ENCODE measurements around the gene LCLAT1.

Gene LCLAT1

DNA sequence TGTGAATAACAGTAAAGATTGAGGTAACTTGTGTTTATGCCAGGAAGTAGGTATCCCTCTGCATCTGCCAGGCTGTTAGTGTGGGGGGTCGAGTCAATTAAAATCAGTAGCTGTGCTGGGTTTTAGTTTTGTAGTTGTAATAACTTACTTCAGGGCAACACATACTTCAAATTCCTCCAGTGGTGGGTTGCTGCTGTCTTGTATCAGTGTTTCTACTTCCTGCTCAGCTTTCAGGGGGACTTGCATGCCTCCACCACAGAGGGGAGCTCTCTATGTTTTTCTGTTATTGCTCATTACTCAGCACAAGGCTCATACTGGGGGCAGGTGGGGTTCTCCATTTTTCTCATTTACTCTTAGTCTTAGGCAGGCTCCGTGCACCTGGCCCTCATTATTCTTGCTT lies 223.4 kb downstream of the LCLAT1 start:
- DNase-seq (ENCODE audit: low read depth in 2 of 2) = no peak

DNA sequence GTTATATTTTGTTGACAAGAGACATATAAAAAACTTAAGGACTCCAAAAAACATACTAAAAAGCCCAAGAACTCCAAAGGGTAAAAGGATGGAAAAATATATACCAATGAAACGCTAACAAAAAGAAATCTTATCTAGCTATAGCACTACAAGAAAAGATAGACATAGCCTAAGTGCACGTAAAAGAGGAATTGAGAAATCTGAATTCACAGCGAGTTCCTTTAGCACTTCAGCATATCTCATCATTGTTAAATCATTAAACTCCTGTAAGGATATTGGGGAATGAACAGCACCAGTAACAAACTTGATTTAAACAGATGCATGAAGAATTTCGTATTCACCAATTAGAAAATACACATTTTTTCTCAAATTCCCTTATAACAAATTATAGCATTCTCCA lies 226.1 kb downstream of the LCLAT1 start:
- no peak for DNase-seq (ENCODE audit: low read depth in 2 of 2)

DNA sequence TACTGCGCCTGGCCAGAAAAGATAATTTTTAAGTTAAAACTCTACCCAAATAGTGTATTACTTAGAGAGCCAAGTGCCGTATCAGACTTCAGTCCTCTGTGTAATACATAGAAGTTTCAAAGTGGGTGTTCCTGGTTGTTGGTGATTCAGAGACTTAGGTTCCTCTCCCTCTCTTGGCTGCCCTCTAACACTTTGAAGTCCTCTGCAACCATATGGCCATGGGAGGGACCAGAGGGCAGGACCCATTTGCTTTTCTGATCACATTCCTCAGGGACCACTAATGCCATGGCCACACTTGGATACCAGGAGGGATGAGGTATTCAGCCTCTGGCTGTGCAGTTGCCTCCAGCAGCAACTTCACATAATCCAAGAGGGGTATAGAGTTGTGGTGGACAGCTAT lies 228.7 kb downstream of the LCLAT1 start:
- DNase-seq (ENCODE audit: low read depth in 2 of 2) = no peak

DNA sequence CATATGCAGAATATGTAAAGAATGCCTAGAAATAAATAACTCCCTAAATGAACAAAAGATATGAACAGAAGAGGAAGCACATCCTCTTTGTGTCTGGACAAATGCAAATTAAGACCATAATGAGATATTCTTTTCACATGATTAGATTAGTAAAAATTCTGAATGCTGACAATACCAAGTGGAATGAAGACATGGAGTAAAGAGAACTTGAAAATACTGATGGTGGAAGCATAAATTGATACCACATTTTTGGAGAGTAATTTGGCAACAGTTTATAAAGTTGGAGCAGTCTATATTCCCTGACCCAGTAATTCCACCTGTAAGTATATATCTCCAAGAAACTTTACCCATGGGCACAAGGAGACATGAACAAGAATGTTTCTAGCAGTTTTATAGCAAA lies 230.2 kb downstream of the LCLAT1 start:
- no peak for DNase-seq (ENCODE audit: low read depth in 2 of 2)

DNA sequence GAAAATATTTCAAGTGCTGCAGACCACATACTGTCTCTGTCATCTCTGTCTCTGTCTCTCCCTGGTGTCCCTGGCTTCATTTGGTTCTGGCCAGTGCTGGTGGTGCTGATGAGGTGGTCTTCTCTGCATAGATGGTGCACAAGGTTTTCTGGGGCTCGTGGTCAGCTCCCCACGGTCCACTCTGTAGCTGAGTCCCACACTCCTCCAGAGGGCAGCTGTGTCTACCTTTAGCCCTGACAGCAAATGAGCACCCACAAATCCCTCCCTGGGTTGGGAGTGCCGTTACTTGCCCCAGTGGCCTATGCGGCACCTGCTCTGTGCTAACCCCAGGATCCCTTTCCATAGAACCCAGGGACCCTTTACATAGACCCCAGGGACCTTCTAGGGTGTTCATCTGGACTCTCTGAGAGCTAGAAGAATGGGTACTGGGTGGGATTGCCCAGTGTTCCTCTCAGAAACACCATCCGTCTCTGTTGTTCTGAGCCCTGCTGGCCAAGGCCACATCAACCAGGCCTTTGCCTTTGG lies 230.9 kb downstream of the LCLAT1 start:
- DNase-seq (ENCODE audit: low read depth in 2 of 2) = no peak

DNA sequence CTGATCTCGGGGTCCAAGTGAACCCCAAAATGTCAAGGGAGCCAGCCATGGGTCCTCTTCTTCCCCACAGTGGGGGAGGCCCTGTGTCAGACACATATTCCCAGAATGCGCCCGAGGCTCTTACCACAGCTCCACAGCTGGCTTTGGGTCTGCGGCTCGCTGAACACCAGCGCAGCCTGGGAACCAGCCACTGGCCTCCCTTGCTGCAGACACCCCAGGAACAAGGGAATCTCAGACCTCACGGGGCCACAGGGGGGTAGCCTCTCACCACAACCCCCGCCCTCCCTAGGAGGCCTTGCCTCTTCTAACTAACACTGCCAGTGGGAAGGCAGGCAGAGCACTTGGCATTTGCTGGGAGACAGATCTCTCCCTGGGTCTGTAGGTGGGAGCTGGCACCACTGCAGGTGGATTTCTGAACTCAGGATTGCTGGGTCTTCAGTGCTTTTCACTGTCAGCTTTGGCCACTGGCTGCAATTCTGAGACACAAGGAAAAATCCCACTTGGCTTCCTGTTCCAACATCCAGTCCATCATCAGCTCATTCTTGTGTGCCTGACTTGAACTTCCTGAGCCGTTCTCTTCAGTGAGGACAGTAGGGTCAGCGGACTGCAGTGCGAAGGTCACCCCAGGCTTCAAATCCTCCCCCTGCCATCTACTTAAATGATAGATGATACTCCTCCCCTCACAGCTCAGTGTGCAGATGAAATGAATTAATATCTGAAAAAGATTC lies 231.5 kb downstream of the LCLAT1 start:
- DNase-seq (ENCODE audit: low read depth in 2 of 2) = no peak

DNA sequence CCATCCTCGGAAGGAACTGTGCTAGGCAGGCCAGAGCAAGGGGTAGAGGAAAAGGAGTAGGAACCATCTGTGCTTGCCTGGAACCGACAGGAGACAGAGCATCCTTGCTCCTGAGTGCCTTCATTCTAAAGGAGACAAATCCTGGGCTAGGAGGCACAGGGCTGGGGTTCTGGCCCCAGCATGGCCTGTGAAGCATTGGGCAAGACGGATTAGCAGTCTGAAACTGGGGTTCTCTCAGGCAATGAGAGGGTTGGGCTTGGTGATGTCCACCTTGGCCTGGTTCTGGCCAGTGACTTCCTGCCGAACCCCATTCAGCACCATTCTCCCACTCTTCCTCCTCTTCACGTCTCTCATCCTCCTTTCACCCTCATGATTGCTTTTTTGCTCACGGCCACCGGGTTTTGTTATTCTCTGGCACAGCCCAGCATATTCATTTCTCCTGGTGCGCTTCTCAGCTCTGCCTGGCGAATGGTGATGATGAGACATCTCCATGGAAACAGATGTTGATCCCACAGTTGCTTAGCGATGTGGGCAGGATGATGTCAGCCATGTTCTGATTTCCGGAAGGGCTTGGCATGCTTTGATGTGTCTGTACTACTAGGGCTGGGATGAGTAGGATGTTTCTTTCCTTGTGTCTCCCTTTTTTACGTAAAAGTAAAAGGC lies 232.5 kb downstream of the LCLAT1 start:
- DNase-seq (ENCODE audit: low read depth in 2 of 2) = no peak

DNA sequence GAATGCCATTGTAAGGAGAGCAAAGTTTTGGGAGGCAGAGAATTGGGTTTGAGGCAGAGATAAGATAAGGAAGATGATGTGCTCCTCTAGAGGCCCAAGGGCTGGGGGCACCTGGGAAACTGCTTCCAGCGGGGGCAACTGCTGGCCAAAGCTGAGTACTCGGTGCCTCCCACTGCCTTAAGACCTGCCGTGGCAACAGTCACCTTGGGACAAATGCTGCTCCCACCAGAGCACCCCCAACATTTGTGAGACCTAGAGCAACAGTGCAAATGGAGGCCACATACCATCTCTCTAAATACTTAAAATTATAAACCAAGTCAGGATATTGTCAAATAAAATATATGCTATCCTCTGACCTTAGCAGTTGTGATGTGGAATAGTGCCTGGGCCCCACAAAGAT lies 233.1 kb downstream of the LCLAT1 start:
- no peak for DNase-seq (ENCODE audit: low read depth in 2 of 2)

DNA sequence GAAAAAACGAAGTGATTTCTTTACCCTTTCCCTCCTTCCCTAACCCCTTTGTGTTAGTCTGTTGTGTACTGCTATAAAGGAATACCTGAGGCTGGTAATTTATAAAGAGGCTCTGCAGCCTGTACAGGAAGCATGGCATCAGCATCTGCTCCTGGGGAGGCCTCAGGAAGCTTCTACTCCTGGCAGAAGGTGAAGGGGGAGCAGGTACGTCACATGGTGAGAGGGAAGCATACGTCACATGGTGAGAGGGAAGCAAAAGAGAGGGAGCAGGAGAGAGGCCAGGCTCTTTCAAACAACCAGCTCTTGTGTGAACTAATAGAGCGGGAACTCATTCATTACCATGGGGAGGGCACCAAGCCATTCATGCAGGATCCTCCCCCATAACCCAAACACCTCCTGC lies 234.0 kb downstream of the LCLAT1 start:
- no peak for DNase-seq (ENCODE audit: low read depth in 2 of 2)

DNA sequence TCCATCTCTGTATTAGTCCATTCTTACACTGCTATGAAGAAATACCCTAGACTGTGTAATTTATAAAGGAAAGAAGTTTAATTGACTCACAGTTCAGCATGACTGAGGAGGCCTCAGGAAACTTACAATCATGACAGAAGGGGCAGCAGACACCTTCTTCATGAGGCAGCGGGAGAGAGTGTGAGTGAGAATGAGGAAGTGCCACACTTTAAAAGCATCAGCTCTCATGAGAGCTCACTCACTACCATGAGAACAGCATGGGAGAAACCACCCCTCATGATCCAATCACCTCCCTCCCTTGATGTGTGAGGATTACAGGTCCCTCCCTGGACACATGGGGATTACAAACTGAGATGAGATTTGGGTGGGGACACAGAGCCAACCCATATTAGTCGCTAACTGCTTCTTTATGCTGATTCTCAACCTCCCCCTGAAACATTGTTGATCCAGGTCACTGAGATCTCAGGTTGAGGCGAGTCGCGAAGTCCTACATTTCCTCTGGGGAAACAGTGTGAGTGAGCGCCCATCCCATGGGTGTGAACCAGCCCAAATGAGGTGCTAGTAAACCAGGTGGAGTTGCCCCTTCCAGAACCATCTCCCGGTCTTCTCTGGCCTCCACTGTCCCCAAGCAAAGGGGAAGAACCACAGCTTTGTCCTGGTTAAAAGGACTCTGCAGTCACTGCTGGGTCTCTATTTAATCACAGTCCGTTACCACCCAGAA lies 236.3 kb downstream of the LCLAT1 start:
- no peak for DNase-seq (ENCODE audit: low read depth in 2 of 2)

DNA sequence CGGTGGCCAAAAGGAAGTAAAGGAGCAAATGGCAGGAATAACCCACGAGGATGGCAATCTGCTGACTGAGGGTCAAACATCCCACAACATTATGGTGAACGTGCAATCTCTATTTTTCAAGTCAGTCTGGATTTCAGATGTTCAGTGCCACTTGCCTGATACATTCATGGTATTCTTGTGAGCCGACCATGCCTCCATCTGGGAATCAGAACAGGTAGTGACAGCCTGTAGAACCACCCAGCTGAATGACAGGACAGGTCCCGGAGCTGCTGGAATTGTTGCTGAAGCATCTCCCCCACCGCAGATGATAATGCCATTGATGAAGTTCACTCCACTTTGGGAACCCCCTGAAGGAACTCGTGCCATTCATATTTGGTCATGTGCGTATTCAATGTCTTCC lies 237.0 kb downstream of the LCLAT1 start:
- no peak for DNase-seq (ENCODE audit: low read depth in 2 of 2)

DNA sequence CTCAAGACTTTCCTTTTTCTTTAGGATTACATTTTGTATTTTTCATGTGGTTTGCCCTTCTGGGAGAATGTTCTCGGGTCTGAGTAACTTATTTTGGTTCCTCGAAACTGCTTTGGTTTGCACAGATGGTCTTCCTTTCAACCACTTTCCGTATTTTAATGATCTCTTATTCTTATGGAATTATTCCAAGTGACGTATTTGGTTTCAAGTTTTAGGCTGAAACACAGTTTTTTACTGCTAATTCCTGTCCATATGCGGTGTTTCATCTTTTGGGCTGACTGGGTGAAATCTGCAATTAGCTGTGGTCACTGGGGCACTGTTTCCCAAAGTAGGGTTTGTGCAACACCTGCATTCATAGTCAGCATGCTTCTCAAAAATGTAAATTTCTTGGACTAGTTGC lies 237.5 kb downstream of the LCLAT1 start:
- DNase-seq (ENCODE audit: low read depth in 2 of 2) = no peak

DNA sequence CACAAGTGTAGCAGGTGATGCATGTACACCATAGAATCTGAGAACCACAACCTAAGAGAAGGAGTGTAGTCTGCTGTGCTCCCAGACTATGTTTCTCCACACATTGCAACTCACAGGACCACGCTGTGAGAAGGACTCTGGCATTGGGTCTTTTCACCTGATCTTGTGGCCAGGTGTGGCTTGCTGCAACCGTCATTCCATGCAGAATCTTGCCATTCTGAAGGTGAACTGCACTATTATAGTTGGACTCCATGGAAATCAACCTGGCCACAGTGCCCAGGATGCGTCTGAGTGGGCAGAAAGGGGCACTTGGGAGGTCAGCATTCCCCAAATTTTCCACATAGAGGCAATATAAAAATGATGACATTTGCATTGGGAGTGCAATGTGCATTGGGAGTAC lies 237.9 kb downstream of the LCLAT1 start:
- no peak for DNase-seq (ENCODE audit: low read depth in 2 of 2)

DNA sequence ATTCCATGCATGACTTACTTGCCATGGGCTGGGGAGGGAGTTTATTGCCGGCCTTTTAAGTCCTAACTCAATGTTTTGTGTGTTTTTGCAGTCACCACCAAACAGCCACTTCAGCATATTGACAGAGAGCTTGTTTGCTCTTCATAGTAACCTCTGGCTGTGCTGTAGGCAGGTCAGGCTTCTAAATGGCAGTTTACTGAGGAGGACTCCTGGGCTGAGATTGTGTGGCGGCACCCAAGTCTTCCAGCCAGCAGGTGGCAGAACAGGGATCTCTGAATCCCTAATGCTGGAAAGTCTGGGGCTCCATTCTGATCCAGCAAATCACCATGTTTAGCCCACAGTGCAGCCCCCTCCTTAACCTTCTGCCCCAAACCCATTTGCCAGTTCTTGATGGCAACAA lies 239.0 kb downstream of the LCLAT1 start:
- DNase-seq (ENCODE audit: low read depth in 2 of 2) = no peak

DNA sequence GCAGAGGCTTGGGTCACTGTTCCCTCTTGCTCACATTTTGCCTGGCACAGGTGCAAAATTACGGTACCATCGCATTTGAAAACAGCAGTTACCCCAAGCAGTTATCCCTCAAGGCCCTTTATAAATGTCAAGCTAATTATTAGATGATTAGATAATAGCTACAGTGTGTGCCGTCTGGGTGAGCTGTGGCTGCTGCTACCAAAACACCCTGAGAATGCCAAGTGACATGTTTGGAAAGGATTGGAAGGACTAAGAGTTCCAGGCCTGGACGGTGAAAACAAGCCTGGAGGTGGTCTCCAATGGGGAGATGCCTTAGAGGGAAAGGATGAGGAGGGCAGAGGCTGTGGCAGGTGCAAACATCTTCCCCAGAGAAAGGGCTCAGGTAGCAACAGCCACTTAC lies 239.6 kb downstream of the LCLAT1 start:
- no peak for DNase-seq (ENCODE audit: low read depth in 2 of 2)

DNA sequence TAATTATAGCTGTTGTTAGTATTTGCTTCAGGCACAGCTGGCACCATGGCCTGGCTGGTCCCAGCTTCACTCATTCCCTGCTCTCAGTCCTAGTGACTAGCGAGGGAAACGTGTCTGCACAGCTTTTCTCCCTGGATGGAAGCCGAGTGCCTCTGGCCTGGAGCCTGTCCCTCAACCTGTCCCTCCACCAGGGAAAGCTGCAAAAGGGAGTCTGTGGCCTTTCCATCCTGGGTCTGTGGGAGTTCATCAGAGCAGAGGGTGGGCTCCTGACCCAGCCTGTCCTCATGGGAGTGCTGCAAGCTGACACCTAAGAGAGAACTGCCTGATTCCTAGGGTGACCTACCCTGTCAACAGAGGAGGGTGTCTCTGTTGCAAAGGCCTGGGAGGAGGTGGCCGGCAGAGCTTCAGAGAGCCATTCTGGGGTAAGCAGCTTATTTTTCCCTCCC lies 241.9 kb downstream of the LCLAT1 start:
- no peak for DNase-seq (ENCODE audit: low read depth in 2 of 2)

DNA sequence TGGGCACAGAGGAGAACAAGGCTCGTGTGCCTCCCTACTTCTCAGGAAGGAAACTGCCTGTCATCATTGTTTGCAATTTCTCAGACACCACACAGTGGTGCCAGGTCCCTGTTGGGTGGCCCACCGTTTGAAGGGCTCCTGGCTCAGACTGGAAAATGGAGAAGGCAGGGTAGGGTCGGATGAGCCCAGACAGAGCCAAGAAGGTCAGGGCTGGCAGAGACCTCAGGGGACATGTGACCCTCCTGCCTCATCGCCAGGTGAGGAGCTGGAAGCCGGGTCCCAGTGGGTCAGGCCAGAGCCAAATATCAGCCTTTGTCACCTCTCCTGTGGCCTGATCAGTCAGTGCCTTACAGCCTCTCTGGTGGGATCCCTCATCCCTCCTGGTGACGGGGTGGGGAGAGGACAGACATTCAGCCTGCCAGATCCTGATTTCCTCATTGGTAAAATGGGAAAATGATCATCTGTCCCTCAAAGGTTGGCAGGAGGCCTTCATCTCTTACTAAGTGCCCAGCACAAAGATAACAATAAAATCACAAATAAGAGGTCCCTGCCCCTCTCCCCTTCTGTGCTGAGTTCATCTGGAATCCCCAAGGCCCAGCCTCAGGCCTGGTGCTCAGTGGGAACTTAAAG lies 242.6 kb downstream of the LCLAT1 start:
- no peak for DNase-seq (ENCODE audit: low read depth in 2 of 2)

DNA sequence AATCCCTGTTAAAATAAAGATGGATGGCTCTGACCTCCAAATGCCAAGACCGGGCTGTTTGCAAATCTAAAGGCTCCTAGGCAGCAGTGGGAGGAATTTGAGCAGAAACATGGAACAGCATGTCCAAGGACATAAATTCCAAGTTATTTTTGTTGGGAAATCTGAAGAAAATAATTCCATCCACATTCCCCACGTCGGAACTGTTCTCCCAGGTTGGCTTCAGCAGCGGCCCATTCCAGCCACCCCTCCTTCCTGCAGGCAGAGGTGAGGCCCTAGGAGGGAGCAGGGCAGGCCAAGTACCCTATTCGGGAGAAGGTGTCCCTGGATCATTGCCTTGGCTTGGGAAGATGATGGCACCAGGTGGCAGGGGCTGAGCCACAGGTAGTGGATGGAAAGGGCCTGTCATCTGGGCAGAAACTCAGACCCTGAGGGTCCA lies 243.1 kb downstream of the LCLAT1 start:
- no peak for DNase-seq (ENCODE audit: low read depth in 2 of 2)

DNA sequence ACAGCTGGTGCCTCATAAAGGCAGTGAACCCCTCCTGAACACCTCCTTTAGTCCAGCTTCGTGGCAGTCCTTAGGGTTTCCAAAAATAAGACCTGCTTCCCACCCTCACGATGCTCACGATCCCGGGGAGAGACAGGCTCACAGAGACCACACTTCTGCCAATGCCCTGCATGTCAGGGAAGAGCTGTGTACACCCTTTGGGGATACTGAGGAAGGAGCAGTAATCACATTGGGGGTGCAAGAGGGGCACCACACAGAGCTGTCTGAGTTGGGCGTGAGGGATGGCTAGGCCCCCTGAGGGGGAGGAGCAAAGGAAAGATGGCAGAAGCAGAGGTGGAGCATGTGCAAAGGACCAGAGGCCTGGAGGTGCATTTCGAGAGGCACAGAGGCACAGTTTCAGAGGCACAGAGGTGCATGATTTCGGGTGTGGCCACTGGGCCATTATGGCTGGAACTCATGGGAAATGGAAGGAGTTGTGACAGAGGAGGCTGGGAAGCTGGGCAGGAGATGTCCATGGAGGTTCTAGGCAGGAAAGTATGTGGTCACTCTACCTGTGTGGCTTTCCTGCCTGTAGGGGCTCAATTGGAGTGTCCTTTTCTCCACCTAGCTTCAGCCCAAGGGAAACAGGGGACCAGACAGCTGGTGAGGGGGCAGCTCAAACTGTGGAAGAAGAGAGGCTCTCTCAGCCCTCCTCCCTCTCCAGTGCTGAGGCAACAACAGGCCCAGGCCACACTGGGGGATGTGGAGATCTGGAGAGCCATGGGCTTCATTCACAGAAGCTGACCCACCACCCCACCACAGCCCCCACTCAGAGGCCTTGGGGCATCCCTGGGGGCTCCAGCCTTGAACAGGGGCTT lies 244.3 kb downstream of the LCLAT1 start:
- DNase-seq (ENCODE audit: low read depth in 2 of 2) = no peak

DNA sequence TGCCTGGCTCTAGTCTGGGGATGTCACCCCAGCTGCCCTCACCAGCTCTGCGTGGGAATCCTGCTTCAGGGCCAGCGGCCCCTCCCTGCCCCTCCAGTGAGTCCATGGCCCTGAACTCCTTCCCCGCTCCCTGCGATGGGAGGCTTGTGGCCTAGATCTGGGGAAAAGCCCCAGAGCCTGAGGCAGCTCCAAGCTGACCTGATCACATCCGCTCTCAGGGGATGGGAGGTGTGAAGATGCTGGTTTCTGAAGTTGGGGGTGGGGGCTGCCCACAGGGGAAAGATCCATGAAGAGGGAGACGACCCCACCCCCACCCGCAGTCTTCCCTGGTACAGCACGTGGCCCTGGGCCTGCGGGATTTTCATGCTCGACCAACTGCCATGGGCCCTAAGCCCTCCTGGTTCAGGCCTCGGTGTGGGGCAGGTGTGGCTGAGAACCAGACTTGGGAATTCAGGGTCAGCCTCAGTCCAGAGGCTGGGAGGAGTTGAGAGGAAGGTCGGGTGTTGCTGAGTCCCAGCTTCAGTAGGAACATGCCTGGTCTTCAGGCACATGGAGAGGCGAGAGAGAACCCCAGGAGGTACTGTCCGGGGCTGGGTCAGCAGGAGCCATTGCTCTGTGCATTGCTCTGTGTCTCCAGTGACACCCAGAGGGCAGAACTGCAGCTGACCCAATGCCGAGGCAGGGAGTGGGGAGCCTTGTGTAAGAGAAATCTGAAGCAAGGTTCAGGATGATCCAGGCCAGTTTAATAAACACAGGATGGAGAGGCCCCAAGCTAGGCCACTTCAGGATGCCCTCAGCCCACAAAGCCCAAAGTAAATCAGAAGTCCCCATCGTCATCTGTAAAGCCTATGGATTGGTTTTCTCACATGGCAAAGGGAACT lies 245.1 kb downstream of the LCLAT1 start:
- DNase-seq (ENCODE audit: low read depth in 2 of 2) = no peak
